Activated gamma-delta T cell treated with anti-CD3 and anti-CD28 coated beads, Interleukin-2, amount 50 U/mL, for 16 hours (primary cell): Measurements from ENCODE around the gene CCDC146.
"Not testable (repeated sequence)": the region's sequence is repeated elsewhere in the genome, so short reads cannot be mapped to it uniquely, and the experiment has no call there.

Source experiments
- DNase-seq: peaks from one replicate; pipeline ENCODE4 v3.0.0-alpha.2; 2020; ENCODE audit warnings: low read depth

CCDC146 gene

GRCh38 chr7:77154917-77155464 lies 32.6 kb downstream of the CCDC146 start:
- DNase-seq, result not testable (repeated sequence)

GRCh38 chr7:77155601-77156377 lies 33.4 kb downstream of the CCDC146 start:
- not testable (repeated sequence) for DNase-seq

GRCh38 chr7:77157034-77157433 lies 34.6 kb downstream of the CCDC146 start:
- DNase-seq, result not testable (repeated sequence)

GRCh38 chr7:77157446-77157845 lies 35.0 kb downstream of the CCDC146 start:
- no peak for DNase-seq

- DNase-seq, result not testable (repeated sequence)
Measured at GRCh38 chr7:77171073-77171472, 48.7 kb downstream of the CCDC146 start.

- not testable (repeated sequence) for DNase-seq
Measured at GRCh38 chr7:77172437-77173172, 50.2 kb downstream of the CCDC146 start.

- DNase-seq, result not testable (repeated sequence)
Measured at GRCh38 chr7:77174418-77174817, 52.0 kb downstream of the CCDC146 start.

GRCh38 chr7:77175274-77175800 lies 52.9 kb downstream of the CCDC146 start:
- DNase-seq, result not testable (repeated sequence)

- DNase-seq, result not testable (repeated sequence)
Measured at GRCh38 chr7:77177321-77177904, 55.0 kb downstream of the CCDC146 start.

GRCh38 chr7:77178024-77178423 lies 55.6 kb downstream of the CCDC146 start:
- not testable (repeated sequence) for DNase-seq

GRCh38 chr7:77181015-77181595 lies 58.7 kb downstream of the CCDC146 start:
- DNase-seq, result no peak

- no peak for DNase-seq
Measured at GRCh38 chr7:77181734-77182133, 59.3 kb downstream of the CCDC146 start.

- DNase-seq, result no peak
Measured at GRCh38 chr7:77182261-77182660, 59.8 kb downstream of the CCDC146 start.

GRCh38 chr7:77184463-77184862 lies 62.0 kb downstream of the CCDC146 start:
- no peak for DNase-seq

- no peak for DNase-seq
Measured at GRCh38 chr7:77184990-77185389, 62.6 kb downstream of the CCDC146 start.

- DNase-seq, result no peak
Measured at GRCh38 chr7:77185866-77186265, 63.5 kb downstream of the CCDC146 start.

GRCh38 chr7:77188731-77189437 lies 66.5 kb downstream of the CCDC146 start:
- no peak for DNase-seq

GRCh38 chr7:77197141-77197540 lies 74.7 kb downstream of the CCDC146 start:
- no peak for DNase-seq

- DNase-seq, result no peak
Measured at GRCh38 chr7:77199013-77199966, 76.9 kb downstream of the CCDC146 start, which contains the start of gene FGL2. FGL2 (minus strand) TSS chr7:77199819; CDS start chr7:77199793, 26 bp downstream.

- DNase-seq, result no peak
Measured at GRCh38 chr7:77200542-77200941, 78.1 kb downstream of the CCDC146 start.
